ENCODE results near the gene MATCAP1. TPM values are rescaled to one million over a fixed set of nuclear protein-coding genes. Genes with fewer than 3 reads are reported as not detected.
A peak's percentile ranks its signal among the peaks of the same experiment; 100 is the strongest.

Gene MATCAP1
- total and polyA plus RNA-seq, 2 donors = 5.2 to 24.6 TPM

GRCh38 chr16:67201411-67202345, 17.9 kb upstream of the MATCAP1 start:
- Histone ChIP-seq H3K27me3 (ENCODE audit: control insufficient read depth in 2 of 2, insufficient read depth in 1 of 2, low read length in 1 of 2) (no peaks in the 10 kb centered on the region), H3K4me1 (ENCODE audit: control insufficient read depth in 2 of 2, insufficient read depth in 2 of 2, low read length in 2 of 2) (no peaks in the 10 kb centered on the region), H3K27ac (ENCODE audit: low read depth in 1 of 2, low read length in 1 of 2) (no peak overlapping the region), H3K36me3 (ENCODE audit: control insufficient read depth in 2 of 2, insufficient read depth in 2 of 2, low read length in 1 of 2) (peaks cover 56 to 77% of the 10 kb centered on the region in 2 donors), H3K4me3 (ENCODE audit: low read length in 2 of 2) (no peak overlapping the region), H3K9me3 (ENCODE audit: control insufficient read depth in 2 of 2, insufficient read depth in 1 of 2, low read length in 1 of 2) (no peaks in the 10 kb centered on the region)
- 98% methylated on average over 40 of the region's 40 CpGs for WGBS
- DNase-seq (ENCODE audit: low read depth in 6 of 9, low spot score in 9 of 9) = no peak

GRCh38 chr16:67200491-67200890, 16.7 kb upstream of the MATCAP1 start:
- Histone ChIP-seq H3K27ac (ENCODE audit: low read depth in 1 of 2, low read length in 1 of 2) (no peak overlapping the region), H3K9me3 (ENCODE audit: control insufficient read depth in 2 of 2, insufficient read depth in 1 of 2, low read length in 1 of 2) (no peaks in the 10 kb centered on the region)
- WGBS = 98% methylated on average over 8 of the region's 8 CpGs

GRCh38 chr16:67199808-67200198, 16.0 kb upstream of the MATCAP1 start:
- H3K4me3 ChIP-seq (ENCODE audit: low read length in 2 of 2) = no peak overlapping the region
- peaks cover 68 to 94% of the 10 kb centered on the region in 2 donors for H3K36me3 ChIP-seq (ENCODE audit: control insufficient read depth in 2 of 2, insufficient read depth in 2 of 2, low read length in 1 of 2)
- H3K27me3 ChIP-seq (ENCODE audit: control insufficient read depth in 2 of 2, insufficient read depth in 1 of 2, low read length in 1 of 2) = no peaks in the 10 kb centered on the region
- DNase-seq (ENCODE audit: low read depth in 6 of 9, low spot score in 9 of 9) = no peak
- H3K4me1 ChIP-seq (ENCODE audit: control insufficient read depth in 2 of 2, insufficient read depth in 2 of 2, low read length in 2 of 2) = no peaks in the 10 kb centered on the region
- no peaks in the 10 kb centered on the region for H3K9me3 ChIP-seq (ENCODE audit: control insufficient read depth in 2 of 2, insufficient read depth in 1 of 2, low read length in 1 of 2)
- H3K27ac ChIP-seq (ENCODE audit: low read depth in 1 of 2, low read length in 1 of 2) = no peak overlapping the region
- WGBS = 84% methylated on average over 22 of the region's 22 CpGs

More at GRCh38 chr16:67200491-67200890, 16.7 kb upstream of the MATCAP1 start:
- Histone ChIP-seq H3K4me3 (ENCODE audit: low read length in 2 of 2) (no peak overlapping the region), H3K27me3 (ENCODE audit: control insufficient read depth in 2 of 2, insufficient read depth in 1 of 2, low read length in 1 of 2) (no peaks in the 10 kb centered on the region), H3K36me3 (ENCODE audit: control insufficient read depth in 2 of 2, insufficient read depth in 2 of 2, low read length in 1 of 2) (peaks cover 61 to 87% of the 10 kb centered on the region in 2 donors), H3K4me1 (ENCODE audit: control insufficient read depth in 2 of 2, insufficient read depth in 2 of 2, low read length in 2 of 2) (no peaks in the 10 kb centered on the region)
- DNase-seq (ENCODE audit: low read depth in 6 of 9, low spot score in 9 of 9) = no peak

GRCh38 chr16:67199011-67199807, 15.4 kb upstream of the MATCAP1 start, which contains the start of gene ELMO3:
Gene ELMO3 (plus strand): TSS chr16:67199131. CDS start chr16:67199327, 196 bp downstream.
- Histone ChIP-seq H3K9me3 (ENCODE audit: control insufficient read depth in 2 of 2, insufficient read depth in 1 of 2, low read length in 1 of 2) (no peaks in the 10 kb centered on the region), H3K36me3 (ENCODE audit: control insufficient read depth in 2 of 2, insufficient read depth in 2 of 2, low read length in 1 of 2) (peaks cover 73 to 97% of the 10 kb centered on the region in 2 donors), H3K27ac (ENCODE audit: low read depth in 1 of 2, low read length in 1 of 2) (no peak within 1 kb of the TSS), H3K27me3 (ENCODE audit: control insufficient read depth in 2 of 2, insufficient read depth in 1 of 2, low read length in 1 of 2) (no peaks in the 10 kb centered on the region), H3K4me3 (ENCODE audit: low read length in 2 of 2) (peak within 1 kb of the TSS in 1 of 2 donors; percentile 12), H3K4me1 (ENCODE audit: control insufficient read depth in 2 of 2, insufficient read depth in 2 of 2, low read length in 2 of 2) (no peaks in the 10 kb centered on the region)
- DNase-seq (ENCODE audit: low read depth in 6 of 9, low spot score in 9 of 9) = no peak
- 93% methylated on average over 61 of the region's 61 CpGs for WGBS

GRCh38 chr16:67198238-67198734, 14.5 kb upstream of the MATCAP1 start:
- no peaks in the 10 kb centered on the region for H3K27me3 ChIP-seq (ENCODE audit: control insufficient read depth in 2 of 2, insufficient read depth in 1 of 2, low read length in 1 of 2)
- DNase-seq (ENCODE audit: low read depth in 6 of 9, low spot score in 9 of 9) = no peak
- no peak overlapping the region for H3K27ac ChIP-seq (ENCODE audit: low read depth in 1 of 2, low read length in 1 of 2)
- H3K4me1 ChIP-seq (ENCODE audit: control insufficient read depth in 2 of 2, insufficient read depth in 2 of 2, low read length in 2 of 2) = peaks cover 3 to 6% of the 10 kb centered on the region in 2 donors
- no peak overlapping the region for H3K4me3 ChIP-seq (ENCODE audit: low read length in 2 of 2)
- WGBS = 89% methylated on average over 12 of the region's 12 CpGs
- peaks cover 77 to 89% of the 10 kb centered on the region in 2 donors for H3K36me3 ChIP-seq (ENCODE audit: control insufficient read depth in 2 of 2, insufficient read depth in 2 of 2, low read length in 1 of 2)
- no peaks in the 10 kb centered on the region for H3K9me3 ChIP-seq (ENCODE audit: control insufficient read depth in 2 of 2, insufficient read depth in 1 of 2, low read length in 1 of 2)

GRCh38 chr16:67197704-67198103, 13.9 kb upstream of the MATCAP1 start:
- Histone ChIP-seq H3K36me3 (ENCODE audit: control insufficient read depth in 2 of 2, insufficient read depth in 2 of 2, low read length in 1 of 2) (peaks cover 76 to 83% of the 10 kb centered on the region in 2 donors), H3K9me3 (ENCODE audit: control insufficient read depth in 2 of 2, insufficient read depth in 1 of 2, low read length in 1 of 2) (no peaks in the 10 kb centered on the region), H3K27me3 (ENCODE audit: control insufficient read depth in 2 of 2, insufficient read depth in 1 of 2, low read length in 1 of 2) (no peaks in the 10 kb centered on the region), H3K27ac (ENCODE audit: low read depth in 1 of 2, low read length in 1 of 2) (no peak overlapping the region), H3K4me1 (ENCODE audit: control insufficient read depth in 2 of 2, insufficient read depth in 2 of 2, low read length in 2 of 2) (peaks cover 9 to 11% of the 10 kb centered on the region in 2 donors), H3K4me3 (ENCODE audit: low read length in 2 of 2) (no peak overlapping the region)
- DNase-seq (ENCODE audit: low read depth in 6 of 9, low spot score in 9 of 9) = no peak
- WGBS = 90% methylated on average over 6 of the region's 6 CpGs

- 98% methylated on average over 1 of the region's 1 CpG for WGBS
- peaks cover 68 to 75% of the 10 kb centered on the region in 2 donors for H3K36me3 ChIP-seq (ENCODE audit: control insufficient read depth in 2 of 2, insufficient read depth in 2 of 2, low read length in 1 of 2)
- H3K4me3 ChIP-seq (ENCODE audit: low read length in 2 of 2) = no peak overlapping the region
- no peak overlapping the region for H3K27ac ChIP-seq (ENCODE audit: low read depth in 1 of 2, low read length in 1 of 2)
- H3K27me3 ChIP-seq (ENCODE audit: control insufficient read depth in 2 of 2, insufficient read depth in 1 of 2, low read length in 1 of 2) = no peaks in the 10 kb centered on the region
- no peaks in the 10 kb centered on the region for H3K9me3 ChIP-seq (ENCODE audit: control insufficient read depth in 2 of 2, insufficient read depth in 1 of 2, low read length in 1 of 2)
- H3K4me1 ChIP-seq (ENCODE audit: control insufficient read depth in 2 of 2, insufficient read depth in 2 of 2, low read length in 2 of 2) = peaks cover 13 to 15% of the 10 kb centered on the region in 2 donors
- no peak for DNase-seq (ENCODE audit: low read depth in 6 of 9, low spot score in 9 of 9)
These were observed 13.1 kb upstream of the MATCAP1 start for GRCh38 chr16:67196881-67197280.

GRCh38 chr16:67195676-67196075, 11.9 kb upstream of the MATCAP1 start:
- no peak overlapping the region for H3K4me3 ChIP-seq (ENCODE audit: low read length in 2 of 2)
- H3K27ac ChIP-seq (ENCODE audit: low read depth in 1 of 2, low read length in 1 of 2) = no peak overlapping the region
- no peaks in the 10 kb centered on the region for H3K9me3 ChIP-seq (ENCODE audit: control insufficient read depth in 2 of 2, insufficient read depth in 1 of 2, low read length in 1 of 2)
- no peaks in the 10 kb centered on the region for H3K27me3 ChIP-seq (ENCODE audit: control insufficient read depth in 2 of 2, insufficient read depth in 1 of 2, low read length in 1 of 2)
- H3K4me1 ChIP-seq (ENCODE audit: control insufficient read depth in 2 of 2, insufficient read depth in 2 of 2, low read length in 2 of 2) = peaks cover 19 to 21% of the 10 kb centered on the region in 2 donors
- 97% methylated on average over 5 of the region's 5 CpGs for WGBS
- no peak for DNase-seq (ENCODE audit: low read depth in 6 of 9, low spot score in 9 of 9)
- peaks cover 61 to 63% of the 10 kb centered on the region in 2 donors for H3K36me3 ChIP-seq (ENCODE audit: control insufficient read depth in 2 of 2, insufficient read depth in 2 of 2, low read length in 1 of 2)
